Testis (tissue), 3 donors: ENCODE measurements around the gene SLIT3. TPM values are rescaled to one million over a fixed set of nuclear protein-coding genes. Genes with fewer than 3 reads are reported as not detected.

Source experiments
- DNase-seq: peaks from one replicate; pipeline ENCODE4 v3.0.0-alpha.2; 2019
- H3K27ac ChIP-seq, 2 donors: fragments of 200-600 bp; sonication (generic); one replicate each; pipeline ENCODE4 v1.5.1; 2019
- H3K27me3 ChIP-seq: fragments of 200-600 bp; sonication (generic); one replicate; pipeline ENCODE4 v1.5.1; 2019
- H3K36me3 ChIP-seq: fragments of 200-600 bp; sonication (generic); one replicate; pipeline ENCODE4 v1.5.1; 2017; ENCODE audit warnings: low read depth; ENCODE audit errors: missing control alignments
- H3K4me1 ChIP-seq: fragments of 200-600 bp; sonication (generic); one replicate; pipeline ENCODE4 v1.5.1; 2019
- H3K4me3 ChIP-seq, 2 donors: fragments of 200-600 bp; sonication (generic); one replicate each; pipeline ENCODE4 v1.5.1; 2017 to 2019
- H3K9me3 ChIP-seq: fragments of 200-600 bp; sonication (generic); one replicate; pipeline ENCODE4 v1.5.1; 2017
- CTCF ChIP-seq, 3 experiments: fragments of 450-650 bp in 2 of 3; fragments of 200-600 bp in 1 of 3; sonication (generic) in 1 of 3; IDR thresholded peaks; one replicate each; pipeline ENCODE4 v1.5.1; 2016 to 2019; ENCODE audit warnings: antibody characterized with exemption in 3 of 3, mild to moderate bottlenecking in 2 of 3, moderate library complexity in 1 of 3
- POLR2A ChIP-seq: fragments of 450-650 bp; IDR thresholded peaks from one replicate; pipeline ENCODE4 v1.6.1; 2017; ENCODE audit warnings: antibody characterized with exemption, mild to moderate bottlenecking, moderate library complexity
- WGBS, 2 donors: methylation state at CpG; one replicate each; pipeline ENCODE4 v1.1.5; 2018; 5-methylcytosine and 5-hydroxymethylcytosine counted together
- intact Hi-C: fragments of 100-400 bp; cut with DNase I; formaldehyde crosslinking; loops from one replicate; pipeline ENCODE4 v1.15.1; 2023; ENCODE audit warnings: low total_unique reads
- polyA plus RNA-seq: library from polyadenylated mRNA; stranded (reverse); fragments of 350-450 nt; fragmentation: Illumina TruSeq; extraction: RNeasy Lipid Tissue Mini Kit (QIAGEN cat#74804); gene quantifications from one replicate; pipeline ENCODE4 v1.2.3, GENCODE V29; 2014; ENCODE audit warnings: low read depth, low replicate concordance; ENCODE audit not compliant: insufficient read depth
- total RNA-seq, 2 donors: library from RNA; depleted of rRNA; stranded (reverse); fragments of >200 nt; gene quantifications; one replicate each; pipeline ENCODE4 v1.2.3, GENCODE V29; 2016

SLIT3 gene
- total and polyA plus RNA-seq, 3 donors from 2014 or later = 4.8 to 23.2 (median 7.8) TPM

DNA sequence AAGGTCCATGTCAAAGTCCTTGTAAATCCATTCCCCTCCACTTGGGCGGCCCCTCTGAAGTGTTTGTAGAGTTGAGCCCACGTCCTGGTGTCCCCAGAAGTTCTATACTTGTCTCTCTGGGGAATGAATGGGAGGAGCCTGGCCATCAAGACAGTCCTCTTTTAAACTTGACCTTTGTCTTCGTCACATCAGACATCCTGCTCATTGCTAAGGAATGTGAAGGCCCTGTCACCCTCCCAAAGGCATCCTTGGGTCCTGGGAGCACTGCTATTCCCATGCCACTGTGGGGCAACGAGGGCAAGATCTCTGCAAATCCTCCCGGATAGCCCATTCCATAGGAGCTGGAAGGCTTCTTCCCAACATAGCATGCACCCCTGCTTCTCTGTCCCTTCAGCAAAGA, 235.5 kb downstream of the SLIT3 start:
- no peak for DNase-seq
- no peak overlapping the region for H3K27ac ChIP-seq
- H3K4me1 ChIP-seq = no peaks in the 10 kb centered on the region
- H3K4me3 ChIP-seq = no peak overlapping the region
- intact Hi-C loops = no loop called here
- WGBS, 2 donors = 88 to 93% methylated on average over 5 of the region's 5 CpGs
- TF ChIP-seq CTCF (IDR thresholded peaks at IDR 0.05) = no peak
- no peaks in the 10 kb centered on the region for H3K27me3 ChIP-seq
- H3K9me3 ChIP-seq = no peaks in the 10 kb centered on the region
- no peaks in the 10 kb centered on the region for H3K36me3 ChIP-seq

DNA sequence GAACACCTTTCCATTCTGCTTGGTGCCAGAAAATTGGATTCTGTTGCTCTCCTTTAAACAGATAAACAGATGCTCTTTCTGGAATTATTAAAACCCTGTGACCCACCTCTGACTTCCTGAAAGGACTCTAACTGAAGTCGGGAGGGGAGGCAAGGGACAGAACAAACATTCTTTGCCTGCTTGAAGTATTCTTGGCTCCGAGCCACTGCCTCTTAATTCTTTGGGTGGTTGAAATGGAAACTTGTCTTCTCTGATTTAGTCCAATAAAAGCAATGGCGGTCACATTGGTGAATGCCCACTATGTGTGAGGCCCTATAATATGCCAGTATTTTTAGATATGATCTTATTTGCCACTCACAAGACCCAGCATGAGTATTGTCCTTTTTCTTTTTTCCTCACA, 236.8 kb downstream of the SLIT3 start:
- H3K4me3 ChIP-seq = no peak overlapping the region
- TF ChIP-seq POLR2A (no peak), CTCF (IDR thresholded peaks at IDR 0.05) (no peak)
- DNase-seq = peak; percentile 21
- H3K27me3 ChIP-seq = no peaks in the 10 kb centered on the region
- no peak overlapping the region for H3K27ac ChIP-seq
- no peaks in the 10 kb centered on the region for H3K9me3 ChIP-seq
- intact Hi-C loops = no loop called here
- H3K36me3 ChIP-seq = no peaks in the 10 kb centered on the region
- 45 to 53% methylated on average over 3 of the region's 3 CpGs for WGBS, 2 donors
- H3K4me1 ChIP-seq = no peaks in the 10 kb centered on the region

GRCh38 chr5:169063316-169063953, 237.5 kb downstream of the SLIT3 start:
- TF ChIP-seq POLR2A (no peak), CTCF (IDR thresholded peaks at IDR 0.05) (no peak)
- WGBS, 2 donors = 76 to 78% methylated on average over 12 of the region's 12 CpGs
- no peak overlapping the region for H3K4me3 ChIP-seq
- H3K9me3 ChIP-seq = no peaks in the 10 kb centered on the region
- H3K36me3 ChIP-seq = no peaks in the 10 kb centered on the region
- H3K27ac ChIP-seq = no peak overlapping the region
- DNase-seq = no peak
- intact Hi-C loops = no loop called here
- H3K27me3 ChIP-seq = no peaks in the 10 kb centered on the region
- H3K4me1 ChIP-seq = no peaks in the 10 kb centered on the region

GRCh38 chr5:169062690-169063089, 238.2 kb downstream of the SLIT3 start:
- H3K4me1 ChIP-seq = no peaks in the 10 kb centered on the region
- DNase-seq = no peak
- H3K4me3 ChIP-seq = no peak overlapping the region
- 85 to 86% methylated on average over 2 of the region's 2 CpGs for WGBS, 2 donors
- H3K27me3 ChIP-seq = no peaks in the 10 kb centered on the region
- no peaks in the 10 kb centered on the region for H3K9me3 ChIP-seq
- intact Hi-C loops = no loop called here
- TF ChIP-seq CTCF (IDR thresholded peaks at IDR 0.05) (no peak), POLR2A (no peak)
- no peaks in the 10 kb centered on the region for H3K36me3 ChIP-seq
- H3K27ac ChIP-seq = no peak overlapping the region

DNA sequence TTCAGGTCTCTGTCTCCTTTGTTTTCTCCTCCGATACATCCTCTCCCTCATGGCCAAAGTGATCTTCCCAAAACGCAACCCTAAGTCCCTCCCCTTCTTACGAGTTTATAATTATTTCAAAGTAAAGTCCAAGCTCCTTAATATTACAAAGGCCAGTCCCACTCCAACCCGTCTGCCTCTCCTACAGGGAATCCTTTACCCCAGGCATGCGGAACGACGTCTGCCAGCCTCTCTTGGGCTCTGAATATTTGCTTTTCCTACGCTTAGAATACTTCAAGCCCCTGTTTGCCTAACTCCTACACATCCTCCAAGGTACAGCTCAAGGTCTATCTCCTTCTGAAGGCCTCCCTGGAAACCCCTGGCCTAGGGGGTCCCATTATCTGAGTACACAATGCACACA, 246.4 kb downstream of the SLIT3 start:
- DNase-seq = no peak
- TF ChIP-seq POLR2A = no peak
- no peak for TF ChIP-seq CTCF (IDR thresholded peaks at IDR 0.05)
- H3K4me3 ChIP-seq = no peak overlapping the region
- intact Hi-C loops = no loop called here
- no peaks in the 10 kb centered on the region for H3K36me3 ChIP-seq
- H3K4me1 ChIP-seq = no peaks in the 10 kb centered on the region
- no peaks in the 10 kb centered on the region for H3K9me3 ChIP-seq
- H3K27ac ChIP-seq = no peak overlapping the region
- H3K27me3 ChIP-seq = no peaks in the 10 kb centered on the region
- WGBS, 2 donors = 71 to 78% methylated on average over 8 of the region's 8 CpGs
